ENCODE results near the gene SLC39A5. TPM values are rescaled to one million over a fixed set of nuclear protein-coding genes. Genes with fewer than 3 reads are reported as not detected.
A peak's percentile ranks its signal among the peaks of the same experiment; 100 is the strongest.

SLC39A5 gene
- total and polyA plus RNA-seq, 2 donors (not counting 1 experiment from before 2014, with no cell fraction given) = 0.69 to 0.97 TPM

GRCh38 chr12:56188131-56188777 is 41.6 kb upstream of the SLC39A5 start:
- intact Hi-C loops (cut with micrococcal nuclease) = loop anchor here (10.0 kb wide), 1 partner anchor 143 kb away; the partner anchor contains the start of gene RPS26
- Histone ChIP-seq H3K27me3 (replicated peaks in 1 of 4; ENCODE audit: control extremely low read depth in 1 of 4, control insufficient read depth in 3 of 4, insufficient read depth in 4 of 4, low read length in 3 of 4) (no peaks in the 10 kb centered on the region), H3K27ac (ENCODE audit: low read length in 2 of 2) (peak overlapping the region; percentile 30 to 62), H3K4me1 (ENCODE audit: control insufficient read depth in 2 of 2, insufficient read depth in 2 of 2, low read length in 2 of 2) (peaks cover 19 to 34% of the 10 kb centered on the region in 2 donors), H3K79me2 (ENCODE audit: control insufficient read depth, insufficient read depth, low read length) (peaks cover 29% of the 10 kb centered on the region), H3K4me3 (ENCODE audit: control extremely low read depth in 1 of 5, extremely low read depth in 1 of 5, insufficient read depth in 1 of 5, low read depth in 2 of 5, low read length in 4 of 5) (peak overlapping the region; percentile 61 to 89 (median 80)), H3K9me3 (ENCODE audit: control extremely low read depth in 1 of 3, control insufficient read depth in 2 of 3, insufficient read depth in 1 of 3, low read length in 2 of 3) (no peaks in the 10 kb centered on the region), H4K20me1 (ENCODE audit: control insufficient read depth, insufficient read depth, low read length, poor library complexity, severe bottlenecking) (no peaks in the 10 kb centered on the region), H3K36me3 (replicated peaks in 1 of 2; ENCODE audit: control extremely low read depth in 1 of 2, control insufficient read depth in 1 of 2, extremely low read depth in 1 of 2, insufficient read depth in 2 of 2, low read length in 1 of 2) (peaks cover 3 to 32% of the 10 kb centered on the region in 2 experiments), H3K9ac (ENCODE audit: low read length) (peak overlapping the region; percentile 92), H3K4me2 (replicated peaks; ENCODE audit: low read depth, low read length, poor library complexity, severe bottlenecking) (peak overlapping the region; percentile 99), H2AFZ (ENCODE audit: insufficient read depth, low read depth, low read length, poor library complexity, severe bottlenecking) (peak overlapping the region; percentile 73)
- POLR2A ChIA-PET = interaction anchor here (0.6 to 3.2 kb wide), 11 partner anchors 12 to 1213 kb away, joined by 3 to 35 read pairs (median 8); partner anchors contain the start of genes ESYT1, MYL6, RAB5B and RNF41
- TF ChIP-seq CTCF (IDR thresholded peaks at IDR 0.05) (no peak), EZH2 (IDR thresholded peaks at IDR 0.05; ENCODE audit: borderline replicate concordance, insufficient read depth, low read depth, low read length, poor library complexity, severe bottlenecking) (no peak)
- peaks cover 42% of the 10 kb centered on the region for H3K4me1 Mint-ChIP-seq
- CTCF ChIA-PET = interaction anchor here (0.7 to 6.7 kb wide), 22 partner anchors 7 to 449 kb away, joined by 3 to 247 read pairs (median 5); partner anchors contain the start of genes ANKRD52, ESYT1, MYL6B and NABP2
- 36% methylated on average over 3 of the region's 10 CpGs for WGBS (ENCODE audit: insufficient coverage)
- no peaks in the 10 kb centered on the region for H3K27me3 Mint-ChIP-seq
- H3K27ac Mint-ChIP-seq = peak overlapping the region; percentile 80
- H3K9me3 Mint-ChIP-seq (ENCODE audit: insufficient read depth) = no peaks in the 10 kb centered on the region
- H3K4me3 Mint-ChIP-seq = peak overlapping the region; percentile 88
- ATAC-seq (ENCODE audit: low read depth) = no peak
- DNase-seq = no peak

GRCh38 chr12:56188778-56189098 is 41.1 kb upstream of the SLC39A5 start:
- Histone ChIP-seq H3K9me3 (ENCODE audit: control extremely low read depth in 1 of 3, control insufficient read depth in 2 of 3, insufficient read depth in 1 of 3, low read length in 2 of 3) (no peaks in the 10 kb centered on the region), H3K36me3 (replicated peaks in 1 of 2; ENCODE audit: control extremely low read depth in 1 of 2, control insufficient read depth in 1 of 2, extremely low read depth in 1 of 2, insufficient read depth in 2 of 2, low read length in 1 of 2) (peaks cover 3 to 27% of the 10 kb centered on the region in 2 experiments), H3K4me2 (replicated peaks; ENCODE audit: low read depth, low read length, poor library complexity, severe bottlenecking) (peak overlapping the region; percentile 99), H4K20me1 (ENCODE audit: control insufficient read depth, insufficient read depth, low read length, poor library complexity, severe bottlenecking) (no peaks in the 10 kb centered on the region), H3K27ac (ENCODE audit: low read length in 2 of 2) (peak overlapping the region; percentile 30 to 62), H3K4me1 (ENCODE audit: control insufficient read depth in 2 of 2, insufficient read depth in 2 of 2, low read length in 2 of 2) (peaks cover 19 to 34% of the 10 kb centered on the region in 2 donors), H3K4me3 (ENCODE audit: control extremely low read depth in 1 of 5, extremely low read depth in 1 of 5, insufficient read depth in 1 of 5, low read depth in 2 of 5, low read length in 4 of 5) (peak overlapping the region; percentile 61 to 89 (median 80)), H3K27me3 (replicated peaks in 1 of 4; ENCODE audit: control extremely low read depth in 1 of 4, control insufficient read depth in 3 of 4, insufficient read depth in 4 of 4, low read length in 3 of 4) (no peaks in the 10 kb centered on the region), H3K9ac (ENCODE audit: low read length) (peak overlapping the region; percentile 92), H2AFZ (ENCODE audit: insufficient read depth, low read depth, low read length, poor library complexity, severe bottlenecking) (peak overlapping the region; percentile 73), H3K79me2 (ENCODE audit: control insufficient read depth, insufficient read depth, low read length) (peaks cover 29% of the 10 kb centered on the region)
- DNase-seq (no peak), ATAC-seq (ENCODE audit: low read depth) (no peak)
- no peaks in the 10 kb centered on the region for H3K9me3 Mint-ChIP-seq (ENCODE audit: insufficient read depth)
- 0% methylated on average over 11 of the region's 17 CpGs for WGBS (ENCODE audit: insufficient coverage)
- H3K4me1 Mint-ChIP-seq = peaks cover 45% of the 10 kb centered on the region
- peak overlapping the region; percentile 88 for H3K4me3 Mint-ChIP-seq
- TF ChIP-seq EZH2 (IDR thresholded peaks at IDR 0.05; ENCODE audit: borderline replicate concordance, insufficient read depth, low read depth, low read length, poor library complexity, severe bottlenecking) (no peak), CTCF (IDR thresholded peaks at IDR 0.05) (no peak)
- no peaks in the 10 kb centered on the region for H3K27me3 Mint-ChIP-seq
- POLR2A ChIA-PET = interaction anchor here (0.6 to 3.2 kb wide), 13 partner anchors 13 to 1212 kb away, joined by 3 to 35 read pairs (median 6); partner anchors contain the start of genes ESYT1, MYL6, RAB5B and RNF41
- peak overlapping the region; percentile 80 for H3K27ac Mint-ChIP-seq
- CTCF ChIA-PET = interaction anchor here (0.7 to 6.7 kb wide), 32 partner anchors 8 to 450 kb away, joined by 3 to 247 read pairs (median 8); partner anchors contain the start of genes ANKRD52, ESYT1, MYL6B and NABP2
- intact Hi-C loops (cut with micrococcal nuclease) = loop anchor here (1.0 to 10.0 kb wide), 5 partner anchors 30 to 280 kb away; partner anchors contain the start of genes MYL6, RPS26 and SPRYD4
